ENCODE results near the gene COX6B2. TPM values are rescaled to one million over a fixed set of nuclear protein-coding genes. Genes with fewer than 3 reads are reported as not detected.

Gene COX6B2
- total and polyA plus RNA-seq, 2 of the 13 experiments (the other 11 are each of a cell fraction or from before 2014, with no cell fraction given) = 0.21 TPM; not detected in 1

DNA sequence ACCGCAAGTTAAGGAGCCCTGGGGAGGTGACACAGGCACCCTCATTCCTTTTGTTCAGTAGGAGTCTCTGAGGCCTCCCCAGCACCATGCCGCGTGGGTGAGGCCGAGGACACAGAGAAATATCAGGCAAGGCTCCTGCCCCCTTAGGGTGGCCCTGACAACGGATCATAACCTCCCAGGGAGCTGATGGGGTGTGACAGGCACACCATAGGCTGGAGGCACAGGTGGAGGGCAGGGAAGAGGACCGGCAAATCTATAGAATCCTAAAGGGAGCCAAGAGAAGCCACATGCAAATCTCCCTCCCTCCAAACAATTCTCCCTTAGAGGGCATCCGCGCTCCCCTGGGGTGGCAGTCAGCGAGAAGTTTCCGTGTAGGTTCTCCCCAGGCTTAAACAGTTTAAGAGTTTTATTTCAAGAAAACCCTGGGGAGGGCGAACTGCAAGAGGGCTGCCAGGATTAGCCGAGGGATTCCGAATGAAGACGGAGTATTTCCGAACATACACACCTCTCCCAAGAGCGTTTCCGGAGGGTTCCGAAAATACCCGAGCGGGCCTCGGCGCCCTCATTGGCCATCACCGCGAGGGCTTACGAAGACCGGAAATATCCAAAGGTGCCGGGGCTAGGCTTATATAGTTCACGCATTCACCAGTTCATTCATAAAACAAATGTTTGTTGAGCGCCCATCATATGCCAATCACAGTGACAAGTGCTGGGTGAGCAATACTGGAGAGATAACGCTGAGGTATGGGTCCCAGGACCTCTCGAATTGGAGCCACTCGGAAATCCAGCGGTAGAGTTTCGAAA, 30.6 kb upstream of the COX6B2 start (continued):
- TF ChIP-seq TCF7L2 (IDR thresholded peaks at IDR 0.05; ENCODE audit: low read depth, low read length) (no peak), ZNF564 (CRISPR knock-in tag; IDR thresholded peaks at IDR 0.05) (no peak), EEA1 (CRISPR knock-in tag; IDR thresholded peaks at IDR 0.05; ENCODE audit: borderline replicate concordance) (no peak), DMAP1 (CRISPR knock-in tag; IDR thresholded peaks at IDR 0.05) (peak; percentile 61; the same call in 1 of the 2 replicates), CBX1 (IDR thresholded peaks at IDR 0.05; ENCODE audit: low read depth) (no peak), NPAS2 (CRISPR knock-in tag; IDR thresholded peaks at IDR 0.05; ENCODE audit: borderline replicate concordance) (no peak), TAF15 (IDR thresholded peaks at IDR 0.05; ENCODE audit: low read depth, low read length, poor library complexity, severe bottlenecking) (no peak), ZC3H4 (CRISPR knock-in tag; IDR thresholded peaks at IDR 0.05; ENCODE audit: borderline replicate concordance) (no peak; the same call in 1 of the 2 replicates), MYNN (CRISPR knock-in tag; IDR thresholded peaks at IDR 0.05; ENCODE audit: low read depth) (no peak), ZNF225 (CRISPR knock-in tag; IDR thresholded peaks at IDR 0.05) (no peak), ELF3 (CRISPR knock-in tag; IDR thresholded peaks at IDR 0.05) (no peak), CENPT (CRISPR knock-in tag; IDR thresholded peaks at IDR 0.05; ENCODE audit: low read depth) (no peak), ESRRA (CRISPR knock-in tag; IDR thresholded peaks at IDR 0.05; ENCODE audit: low read depth) (no peak)
- TF ChIP-seq, protein P1, sequence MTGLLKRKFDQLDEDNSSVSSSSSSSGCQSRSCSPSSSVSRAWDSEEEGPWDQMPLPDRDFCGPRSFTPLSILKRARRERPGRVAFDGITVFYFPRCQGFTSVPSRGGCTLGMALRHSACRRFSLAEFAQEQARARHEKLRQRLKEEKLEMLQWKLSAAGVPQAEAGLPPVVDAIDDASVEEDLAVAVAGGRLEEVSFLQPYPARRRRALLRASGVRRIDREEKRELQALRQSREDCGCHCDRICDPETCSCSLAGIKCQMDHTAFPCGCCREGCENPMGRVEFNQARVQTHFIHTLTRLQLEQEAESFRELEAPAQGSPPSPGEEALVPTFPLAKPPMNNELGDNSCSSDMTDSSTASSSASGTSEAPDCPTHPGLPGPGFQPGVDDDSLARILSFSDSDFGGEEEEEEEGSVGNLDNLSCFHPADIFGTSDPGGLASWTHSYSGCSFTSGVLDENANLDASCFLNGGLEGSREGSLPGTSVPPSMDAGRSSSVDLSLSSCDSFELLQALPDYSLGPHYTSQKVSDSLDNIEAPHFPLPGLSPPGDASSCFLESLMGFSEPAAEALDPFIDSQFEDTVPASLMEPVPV (CRISPR knock-in tag; IDR thresholded peaks at IDR 0.05) = peak; percentile 54; the same call in 1 of the 2 replicates
- TF ChIP-seq, protein P2, sequence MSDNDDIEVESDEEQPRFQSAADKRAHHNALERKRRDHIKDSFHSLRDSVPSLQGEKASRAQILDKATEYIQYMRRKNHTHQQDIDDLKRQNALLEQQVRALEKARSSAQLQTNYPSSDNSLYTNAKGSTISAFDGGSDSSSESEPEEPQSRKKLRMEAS (IDR thresholded peaks at IDR 0.05) = peak; percentile 57
- TF ChIP-seq, protein P3, sequence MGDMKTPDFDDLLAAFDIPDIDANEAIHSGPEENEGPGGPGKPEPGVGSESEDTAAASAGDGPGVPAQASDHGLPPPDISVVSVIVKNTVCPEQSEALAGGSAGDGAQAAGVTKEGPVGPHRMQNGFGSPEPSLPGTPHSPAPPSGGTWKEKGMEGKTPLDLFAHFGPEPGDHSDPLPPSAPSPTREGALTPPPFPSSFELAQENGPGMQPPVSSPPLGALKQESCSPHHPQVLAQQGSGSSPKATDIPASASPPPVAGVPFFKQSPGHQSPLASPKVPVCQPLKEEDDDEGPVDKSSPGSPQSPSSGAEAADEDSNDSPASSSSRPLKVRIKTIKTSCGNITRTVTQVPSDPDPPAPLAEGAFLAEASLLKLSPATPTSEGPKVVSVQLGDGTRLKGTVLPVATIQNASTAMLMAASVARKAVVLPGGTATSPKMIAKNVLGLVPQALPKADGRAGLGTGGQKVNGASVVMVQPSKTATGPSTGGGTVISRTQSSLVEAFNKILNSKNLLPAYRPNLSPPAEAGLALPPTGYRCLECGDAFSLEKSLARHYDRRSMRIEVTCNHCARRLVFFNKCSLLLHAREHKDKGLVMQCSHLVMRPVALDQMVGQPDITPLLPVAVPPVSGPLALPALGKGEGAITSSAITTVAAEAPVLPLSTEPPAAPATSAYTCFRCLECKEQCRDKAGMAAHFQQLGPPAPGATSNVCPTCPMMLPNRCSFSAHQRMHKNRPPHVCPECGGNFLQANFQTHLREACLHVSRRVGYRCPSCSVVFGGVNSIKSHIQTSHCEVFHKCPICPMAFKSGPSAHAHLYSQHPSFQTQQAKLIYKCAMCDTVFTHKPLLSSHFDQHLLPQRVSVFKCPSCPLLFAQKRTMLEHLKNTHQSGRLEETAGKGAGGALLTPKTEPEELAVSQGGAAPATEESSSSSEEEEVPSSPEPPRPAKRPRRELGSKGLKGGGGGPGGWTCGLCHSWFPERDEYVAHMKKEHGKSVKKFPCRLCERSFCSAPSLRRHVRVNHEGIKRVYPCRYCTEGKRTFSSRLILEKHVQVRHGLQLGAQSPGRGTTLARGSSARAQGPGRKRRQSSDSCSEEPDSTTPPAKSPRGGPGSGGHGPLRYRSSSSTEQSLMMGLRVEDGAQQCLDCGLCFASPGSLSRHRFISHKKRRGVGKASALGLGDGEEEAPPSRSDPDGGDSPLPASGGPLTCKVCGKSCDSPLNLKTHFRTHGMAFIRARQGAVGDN (CRISPR knock-in tag; IDR thresholded peaks at IDR 0.05) = peak; percentile 75
- TF ChIP-seq, protein P4, sequence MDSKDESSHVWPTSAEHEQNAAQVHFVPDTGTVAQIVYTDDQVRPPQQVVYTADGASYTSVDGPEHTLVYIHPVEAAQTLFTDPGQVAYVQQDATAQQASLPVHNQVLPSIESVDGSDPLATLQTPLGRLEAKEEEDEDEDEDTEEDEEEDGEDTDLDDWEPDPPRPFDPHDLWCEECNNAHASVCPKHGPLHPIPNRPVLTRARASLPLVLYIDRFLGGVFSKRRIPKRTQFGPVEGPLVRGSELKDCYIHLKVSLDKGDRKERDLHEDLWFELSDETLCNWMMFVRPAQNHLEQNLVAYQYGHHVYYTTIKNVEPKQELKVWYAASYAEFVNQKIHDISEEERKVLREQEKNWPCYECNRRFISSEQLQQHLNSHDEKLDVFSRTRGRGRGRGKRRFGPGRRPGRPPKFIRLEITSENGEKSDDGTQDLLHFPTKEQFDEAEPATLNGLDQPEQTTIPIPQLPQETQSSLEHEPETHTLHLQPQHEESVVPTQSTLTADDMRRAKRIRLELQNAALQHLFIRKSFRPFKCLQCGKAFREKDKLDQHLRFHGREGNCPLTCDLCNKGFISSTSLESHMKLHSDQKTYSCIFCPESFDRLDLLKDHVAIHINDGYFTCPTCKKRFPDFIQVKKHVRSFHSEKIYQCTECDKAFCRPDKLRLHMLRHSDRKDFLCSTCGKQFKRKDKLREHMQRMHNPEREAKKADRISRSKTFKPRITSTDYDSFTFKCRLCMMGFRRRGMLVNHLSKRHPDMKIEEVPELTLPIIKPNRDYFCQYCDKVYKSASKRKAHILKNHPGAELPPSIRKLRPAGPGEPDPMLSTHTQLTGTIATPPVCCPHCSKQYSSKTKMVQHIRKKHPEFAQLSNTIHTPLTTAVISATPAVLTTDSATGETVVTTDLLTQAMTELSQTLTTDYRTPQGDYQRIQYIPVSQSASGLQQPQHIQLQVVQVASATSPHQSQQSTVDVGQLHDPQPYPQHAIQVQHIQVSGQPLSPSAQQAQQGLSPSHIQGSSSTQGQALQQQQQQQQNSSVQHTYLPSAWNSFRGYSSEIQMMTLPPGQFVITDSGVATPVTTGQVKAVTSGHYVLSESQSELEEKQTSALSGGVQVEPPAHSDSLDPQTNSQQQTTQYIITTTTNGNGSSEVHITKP (CRISPR knock-in tag; IDR thresholded peaks at IDR 0.05; ENCODE audit: low read depth) = 0 out of 2 replicates have a peak, but pooled peaks have one; percentile 8
- TF ChIP-seq, protein P5, sequence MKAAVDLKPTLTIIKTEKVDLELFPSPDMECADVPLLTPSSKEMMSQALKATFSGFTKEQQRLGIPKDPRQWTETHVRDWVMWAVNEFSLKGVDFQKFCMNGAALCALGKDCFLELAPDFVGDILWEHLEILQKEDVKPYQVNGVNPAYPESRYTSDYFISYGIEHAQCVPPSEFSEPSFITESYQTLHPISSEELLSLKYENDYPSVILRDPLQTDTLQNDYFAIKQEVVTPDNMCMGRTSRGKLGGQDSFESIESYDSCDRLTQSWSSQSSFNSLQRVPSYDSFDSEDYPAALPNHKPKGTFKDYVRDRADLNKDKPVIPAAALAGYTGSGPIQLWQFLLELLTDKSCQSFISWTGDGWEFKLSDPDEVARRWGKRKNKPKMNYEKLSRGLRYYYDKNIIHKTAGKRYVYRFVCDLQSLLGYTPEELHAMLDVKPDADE (CRISPR knock-in tag; IDR thresholded peaks at IDR 0.05) = no peak

All from HepG2 (cell line).